Endothelial cell of umbilical vein (primary cell): ENCODE results near the gene OR10H5. TPM values are rescaled to one million over a fixed set of nuclear protein-coding genes. Genes with fewer than 3 reads are reported as not detected.

Experiments used
- BruUV-seq: library from RNA; stranded (reverse); fragments of 400-500 nt; replicated peaks from 2 replicates; lab custom pipeline; 2021; lab: Mats Ljungman, UMichigan
- CTCF ChIA-PET: fragments of 300-600, 350-600 bp; sonication (Branson Sonifier 250); formaldehyde crosslinking; loops from one replicate; lab custom pipeline; 2021; ENCODE audit warnings: antibody characterized with exemption, inconsistent platforms; lab: Charles Lee
- POLR2A ChIA-PET: fragments of 300-600, 350-600 bp; sonication (Branson Sonifier 250); formaldehyde crosslinking; loops from one replicate; lab custom pipeline; 2021; ENCODE audit warnings: antibody characterized with exemption, inconsistent platforms; lab: Charles Lee
- DNase-seq: peaks from one replicate; pipeline ENCODE4 v3.0.0-alpha.2; 2011; ENCODE audit warnings: low read depth, low spot score
- FAIRE-seq: peaks from 2 replicates; lab custom pipeline; 2011; peaks lifted over from hg19 to GRCh38; lab: Jason Lieb, UNC
- H2AFZ ChIP-seq: 2 replicates; pipeline ENCODE4 v1.6.0; 2012; ENCODE audit warnings: low read depth, low read length, control low read depth, inconsistent platforms
- H3K27ac ChIP-seq: 2 replicates; pipeline ENCODE4 v1.5.1; 2011; ENCODE audit warnings: low read depth, mild to moderate bottlenecking, control low read depth, low read length, moderate library complexity; ENCODE audit not compliant: insufficient read depth
- H3K27me3 ChIP-seq, 2 experiments: 2 replicates each; pipeline versions ENCODE4 v1.6.0 to v1.6.1; 2011; ENCODE audit warnings: low read length in 2 of 2, mixed read lengths in 1 of 2; ENCODE audit not compliant: control insufficient read depth in 2 of 2, insufficient read depth in 2 of 2
- H3K36me3 ChIP-seq, 2 experiments: 2 replicates in 1 of 2; 3 replicates in 1 of 2; pipeline ENCODE4 v1.5.1; 2011; ENCODE audit warnings: low read length in 2 of 2, mild to moderate bottlenecking in 1 of 2, moderate library complexity in 1 of 2; ENCODE audit not compliant: control insufficient read depth in 2 of 2, insufficient read depth in 2 of 2; ENCODE audit errors: extremely low read depth in 1 of 2
- H3K4me1 ChIP-seq: 3 replicates; pipeline ENCODE4 v1.5.1; 2011; ENCODE audit warnings: mild to moderate bottlenecking, low read length; ENCODE audit not compliant: control insufficient read depth, insufficient read depth; ENCODE audit errors: extremely low read depth
- H3K4me2 ChIP-seq: 2 replicates; pipeline ENCODE4 v1.6.1; 2011; ENCODE audit warnings: low read length, control low read depth, mixed read lengths; ENCODE audit not compliant: insufficient read depth
- H3K4me3 ChIP-seq, 3 experiments: fragments of 200-600 bp in 1 of 3; sonication (generic), shearing (Covaris generic) in 1 of 3; replicated peaks in 1 of 3; 2 replicates each; pipeline ENCODE4 v1.5.1; 2011 to 2016; ENCODE audit warnings: control low read depth in 3 of 3, low read length in 3 of 3, mild to moderate bottlenecking in 2 of 3, inconsistent platforms in 1 of 3, low read depth in 1 of 3, moderate library complexity in 1 of 3; ENCODE audit not compliant: insufficient read depth in 1 of 3
- H3K79me2 ChIP-seq: 2 replicates; pipeline ENCODE4 v1.6.0; 2012; ENCODE audit warnings: low read length, inconsistent platforms; ENCODE audit not compliant: control insufficient read depth, insufficient read depth
- H3K9ac ChIP-seq: replicated peaks from 2 replicates; pipeline ENCODE3; 2011; ENCODE audit warnings: low read length, control low read depth; ENCODE audit not compliant: insufficient read depth; ENCODE audit errors: extremely low read depth
- H3K9me1 ChIP-seq: replicated peaks from 3 replicates; pipeline ENCODE4 v1.6.0; 2011; ENCODE audit warnings: mild to moderate bottlenecking, low read length; ENCODE audit not compliant: control insufficient read depth, insufficient read depth; ENCODE audit errors: extremely low read depth
- H3K9me3 ChIP-seq: replicated peaks from 2 replicates; pipeline ENCODE4 v1.5.1; 2012; ENCODE audit warnings: low read length, inconsistent platforms; ENCODE audit not compliant: control insufficient read depth, insufficient read depth
- H4K20me1 ChIP-seq: replicated peaks from 2 replicates; pipeline ENCODE3; 2011; ENCODE audit warnings: mild to moderate bottlenecking, low read length; ENCODE audit not compliant: control insufficient read depth, insufficient read depth; ENCODE audit errors: extremely low read depth
- CTCF ChIP-seq, 2 donors: IDR thresholded peaks; 1 replicate in 1 of 2; 2 replicates in 1 of 2; pipeline ENCODE4 v1.5.1; 2011; ENCODE audit warnings: low read length in 2 of 2, mild to moderate bottlenecking in 2 of 2, moderate library complexity in 2 of 2, control low read depth in 1 of 2, inconsistent platforms in 1 of 2, low read depth in 1 of 2; ENCODE audit not compliant: insufficient read depth in 1 of 2; ENCODE audit errors: extremely low read depth in 1 of 2
- EZH2 ChIP-seq: IDR thresholded peaks from 2 replicates; pipeline ENCODE4 v1.6.1; 2012; ENCODE audit warnings: borderline replicate concordance, low read depth, mild to moderate bottlenecking, moderate library complexity, low read length, inconsistent platforms; ENCODE audit not compliant: severe bottlenecking
- FOS ChIP-seq: IDR thresholded peaks from 2 replicates; pipeline ENCODE4 v1.6.1; 2011; ENCODE audit warnings: mild to moderate bottlenecking, low read length, moderate library complexity, borderline replicate concordance; ENCODE audit not compliant: insufficient read depth
- GATA2 ChIP-seq: IDR thresholded peaks from 2 replicates; pipeline ENCODE4 v1.7.0; 2011; ENCODE audit warnings: low read depth, mild to moderate bottlenecking, moderate library complexity, mixed read lengths, low read length; ENCODE audit not compliant: insufficient read length, insufficient read depth
- JUN ChIP-seq: IDR thresholded peaks from 2 replicates; pipeline ENCODE4 v1.6.1; 2011; ENCODE audit warnings: borderline replicate concordance, low read depth; ENCODE audit not compliant: insufficient read length, insufficient read depth
- MAX ChIP-seq: IDR thresholded peaks from 2 replicates; pipeline ENCODE4 v1.6.1; 2011; ENCODE audit not compliant: insufficient read depth, insufficient read length
- MYC ChIP-seq: IDR thresholded peaks from one replicate; pipeline ENCODE4 v1.6.1; 2011; ENCODE audit warnings: mild to moderate bottlenecking, low read depth, low read length
- POLR2A ChIP-seq: IDR thresholded peaks from 2 replicates; pipeline ENCODE4 v1.6.1; 2012; ENCODE audit warnings: low read depth, mild to moderate bottlenecking, control low read depth, low read length
- POLR2AphosphoS5 ChIP-seq: IDR thresholded peaks from 2 replicates; pipeline ENCODE4 v1.6.1; 2012; ENCODE audit warnings: low read depth, mild to moderate bottlenecking, control low read depth, low read length, moderate library complexity; ENCODE audit not compliant: insufficient read depth
- dilution Hi-C: fragments of 300-500 bp; cut with MboI; formaldehyde crosslinking; loops from one replicate; pipeline ENCODE4 v1.15.0; 2019; ENCODE audit warnings: low sequenced_read_pairs; ENCODE audit not compliant: extremely low pct_ligation_motif_present
- intact Hi-C: fragments of 100-400 bp; cut with micrococcal nuclease; formaldehyde crosslinking; loops from one replicate; pipeline ENCODE4 v1.10.0; 2022
- polyA plus RNA-seq, 4 experiments: library from polyadenylated mRNA; depleted of rRNA in 3 of 4; stranded (reverse) in 3 of 4; unstranded in 1 of 4; fragments of >200 nt; gene quantifications; 2 replicates each; pipeline versions ENCODE4 v1.2.1 to v1.2.3, GENCODE V29; 2011 to 2012; ENCODE audit warnings: missing spikeins in 1 of 4
- total RNA-seq: library from RNA; stranded (reverse); gene quantifications from 2 replicates; pipeline ENCODE4 v1.2.3, GENCODE V29; 2021

Gene OR10H5
- total and polyA plus RNA-seq, 2 donors (not counting 3 experiments of a cell fraction or from before 2014, with no cell fraction given) = not detected

- TF ChIP-seq FOS (no peak), CTCF (IDR thresholded peaks at IDR 0.05; ENCODE audit: extremely low read depth in 1 of 2, insufficient read depth in 1 of 2, low read depth in 1 of 2, low read length in 2 of 2) (no peak), GATA2 (no peak), MYC (no peak), MAX (no peak), EZH2 (no peak), POLR2A (no peak), JUN (no peak), POLR2AphosphoS5 (no peak)
- no peaks in the 10 kb centered on the region for H4K20me1 ChIP-seq
- no peak overlapping the region for H3K9ac ChIP-seq
- BruUV-seq = no TSS peak
- H3K27me3 ChIP-seq = no peaks in the 10 kb centered on the region
- ChIA-PET CTCF (interaction anchor here (0.7 kb wide), 1 partner anchor 120 kb away, joined by 3 read pairs; no protein-coding TSS in a partner anchor), POLR2A (no interaction called here)
- H3K9me1 ChIP-seq = no peaks in the 10 kb centered on the region
- dilution Hi-C loops (no loop called here), intact Hi-C loops (no loop called here)
- H3K4me1 ChIP-seq = no peaks in the 10 kb centered on the region
- no peaks in the 10 kb centered on the region for H3K36me3 ChIP-seq
- no peaks in the 10 kb centered on the region for H3K79me2 ChIP-seq
- H3K27ac ChIP-seq = no peak overlapping the region
- H3K4me3 ChIP-seq = no peak overlapping the region
- no peak overlapping the region for H2AFZ ChIP-seq
- FAIRE-seq = no peak
- H3K4me2 ChIP-seq = no peak overlapping the region
- DNase-seq = no peak
- no peaks in the 10 kb centered on the region for H3K9me3 ChIP-seq
These were observed 6.6 kb upstream of the OR10H5 start for GRCh38 chr19:15780610-15781418.
